ENCODE results near the gene KRTAP10-10.
"Not testable (repeated sequence)": the region's sequence is repeated elsewhere in the genome, so short reads cannot be mapped to it uniquely, and the experiment has no call there.

DNA sequence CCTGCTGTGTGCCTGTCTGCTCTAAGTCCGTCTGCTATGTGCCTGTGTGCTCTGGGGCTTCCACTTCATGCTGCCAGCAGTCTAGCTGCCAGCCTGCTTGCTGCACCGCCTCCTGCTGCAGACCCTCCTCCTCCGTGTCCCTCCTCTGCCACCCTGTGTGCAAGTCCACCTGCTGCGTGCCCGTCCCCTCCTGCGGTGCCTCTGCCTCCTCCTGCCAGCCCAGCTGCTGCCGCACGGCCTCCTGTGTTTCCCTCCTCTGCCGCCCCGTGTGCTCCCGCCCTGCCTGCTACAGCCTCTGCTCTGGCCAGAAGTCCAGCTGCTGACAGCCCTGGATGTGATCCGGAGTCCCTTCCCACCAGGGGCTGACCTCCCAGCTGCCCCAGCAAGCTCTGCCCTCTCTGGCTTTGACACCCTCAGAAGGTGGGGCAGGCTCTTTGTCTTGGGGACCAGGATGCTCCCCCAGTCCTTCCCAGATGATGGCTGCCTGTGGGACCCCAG is 744 bp downstream of the KRTAP10-10 start:
- TF ChIP-seq, protein P1, sequence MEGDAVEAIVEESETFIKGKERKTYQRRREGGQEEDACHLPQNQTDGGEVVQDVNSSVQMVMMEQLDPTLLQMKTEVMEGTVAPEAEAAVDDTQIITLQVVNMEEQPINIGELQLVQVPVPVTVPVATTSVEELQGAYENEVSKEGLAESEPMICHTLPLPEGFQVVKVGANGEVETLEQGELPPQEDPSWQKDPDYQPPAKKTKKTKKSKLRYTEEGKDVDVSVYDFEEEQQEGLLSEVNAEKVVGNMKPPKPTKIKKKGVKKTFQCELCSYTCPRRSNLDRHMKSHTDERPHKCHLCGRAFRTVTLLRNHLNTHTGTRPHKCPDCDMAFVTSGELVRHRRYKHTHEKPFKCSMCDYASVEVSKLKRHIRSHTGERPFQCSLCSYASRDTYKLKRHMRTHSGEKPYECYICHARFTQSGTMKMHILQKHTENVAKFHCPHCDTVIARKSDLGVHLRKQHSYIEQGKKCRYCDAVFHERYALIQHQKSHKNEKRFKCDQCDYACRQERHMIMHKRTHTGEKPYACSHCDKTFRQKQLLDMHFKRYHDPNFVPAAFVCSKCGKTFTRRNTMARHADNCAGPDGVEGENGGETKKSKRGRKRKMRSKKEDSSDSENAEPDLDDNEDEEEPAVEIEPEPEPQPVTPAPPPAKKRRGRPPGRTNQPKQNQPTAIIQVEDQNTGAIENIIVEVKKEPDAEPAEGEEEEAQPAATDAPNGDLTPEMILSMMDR (IDR thresholded peaks at IDR 0.05), result not testable (repeated sequence)
- TF ChIP-seq EZH2 (IDR thresholded peaks at IDR 0.05), result not testable (repeated sequence)

All from neural progenitor cell (in vitro differentiated cells).